Tibial artery (tissue), 4 donors: ENCODE data around the gene PSD4.

Experiments used
- DNase-seq, 2 donors: peaks; one replicate each; pipeline ENCODE4 v3.0.0-alpha.2; 2019
- H3K27ac ChIP-seq, 2 donors: fragments of 200-600 bp; sonication (generic) in 1 of 2; 1 replicate in 1 of 2; 2 replicates in 1 of 2; pipeline ENCODE4 v1.5.1; 2018 to 2019; ENCODE audit warnings: mild to moderate bottlenecking in 1 of 2
- H3K27me3 ChIP-seq, 2 donors: fragments of 200-600 bp; sonication (generic) in 1 of 2; one replicate each; pipeline versions ENCODE4 v1.5.1 to v1.6.0; 2016 to 2019
- H3K36me3 ChIP-seq, 3 donors: fragments of 200-600 bp; sonication (generic) in 2 of 3; one replicate each; pipeline ENCODE4 v1.5.1; 2016 to 2019; ENCODE audit warnings: mild to moderate bottlenecking in 2 of 3
- H3K4me1 ChIP-seq, 4 donors: fragments of 200-600 bp; sonication (generic) in 2 of 4; 1 replicate in 3 of 4; 2 replicates in 1 of 4; pipeline ENCODE4 v1.5.1; 2016 to 2019
- H3K4me3 ChIP-seq, 2 donors: fragments of 200-600 bp; sonication (generic) in 1 of 2; 1 replicate in 1 of 2; 2 replicates in 1 of 2; pipeline ENCODE4 v1.5.1; 2018 to 2019; ENCODE audit warnings: mild to moderate bottlenecking in 2 of 2
- H3K9me3 ChIP-seq, 3 donors: fragments of 200-600 bp; sonication (generic) in 1 of 3; one replicate each; pipeline ENCODE4 v1.5.1; 2016 to 2019
- CTCF ChIP-seq, 2 experiments: fragments of 200-600 bp in 1 of 2; fragments of 450-650 bp in 1 of 2; IDR thresholded peaks; one replicate each; pipeline ENCODE4 v1.5.1; 2017 to 2019; ENCODE audit warnings: antibody characterized with exemption in 2 of 2, mild to moderate bottlenecking in 1 of 2, moderate library complexity in 1 of 2
- intact Hi-C: fragments of 100-400 bp; cut with DNase I; formaldehyde crosslinking; loops from one replicate; pipeline ENCODE4 v1.15.0; 2023; ENCODE audit warnings: low total_unique reads

PSD4 gene

GRCh38 chr2:113178891-113179290 is 5.1 kb downstream of the PSD4 start:
- intact Hi-C loops = no loop called here
- H3K4me1 ChIP-seq = peaks cover 0 to 4% (median 0%) of the 10 kb centered on the region in 4 donors
- peak in 1 of 2 donors; percentile 23 for DNase-seq

GRCh38 chr2:113179446-113180045 is 5.8 kb downstream of the PSD4 start:
- Histone ChIP-seq H3K4me1 (peaks cover 0 to 4% (median 0%) of the 10 kb centered on the region in 4 donors), H3K9me3 (no peaks in the 10 kb centered on the region), H3K4me3 (no peak overlapping the region), H3K27ac (no peak overlapping the region), H3K36me3 (no peaks in the 10 kb centered on the region), H3K27me3 (no peaks in the 10 kb centered on the region)
- no peak for TF ChIP-seq CTCF (IDR thresholded peaks at IDR 0.05)
- DNase-seq = peak in 1 of 2 donors; percentile 20
- intact Hi-C loops = no loop called here

More at GRCh38 chr2:113178891-113179290, 5.1 kb downstream of the PSD4 start:
- Histone ChIP-seq H3K27me3 (no peaks in the 10 kb centered on the region), H3K4me3 (no peak overlapping the region), H3K36me3 (no peaks in the 10 kb centered on the region), H3K27ac (no peak overlapping the region), H3K9me3 (no peaks in the 10 kb centered on the region)
- no peak for TF ChIP-seq CTCF (IDR thresholded peaks at IDR 0.05)

- Histone ChIP-seq H3K36me3 (no peaks in the 10 kb centered on the region), H3K4me1 (peaks cover 0 to 4% (median 0%) of the 10 kb centered on the region in 4 donors), H3K27me3 (no peaks in the 10 kb centered on the region), H3K4me3 (no peak overlapping the region), H3K27ac (no peak overlapping the region), H3K9me3 (no peaks in the 10 kb centered on the region)
- intact Hi-C loops = no loop called here
- DNase-seq = peak in 1 of 2 donors; percentile 40
- no peak for TF ChIP-seq CTCF (IDR thresholded peaks at IDR 0.05)
These were observed 6.6 kb downstream of the PSD4 start for GRCh38 chr2:113180131-113180946.

GRCh38 chr2:113181258-113182051 is 7.7 kb downstream of the PSD4 start:
- Histone ChIP-seq H3K36me3 (no peaks in the 10 kb centered on the region), H3K27me3 (no peaks in the 10 kb centered on the region), H3K27ac (no peak overlapping the region), H3K4me1 (peaks cover 0 to 4% (median 0%) of the 10 kb centered on the region in 4 donors), H3K4me3 (no peak overlapping the region), H3K9me3 (no peaks in the 10 kb centered on the region)
- no peak for TF ChIP-seq CTCF (IDR thresholded peaks at IDR 0.05)
- intact Hi-C loops = no loop called here
- peak in 1 of 2 donors; percentile 43 for DNase-seq

GRCh38 chr2:113182471-113183260 is 8.9 kb downstream of the PSD4 start:
- no peak overlapping the region for H3K27ac ChIP-seq
- no peaks in the 10 kb centered on the region for H3K36me3 ChIP-seq
- H3K27me3 ChIP-seq = no peaks in the 10 kb centered on the region
- no peak overlapping the region for H3K4me3 ChIP-seq
- H3K4me1 ChIP-seq = peaks cover 0 to 4% (median 0%) of the 10 kb centered on the region in 4 donors
- intact Hi-C loops = no loop called here
- no peak for TF ChIP-seq CTCF (IDR thresholded peaks at IDR 0.05)
- DNase-seq = peak in 1 of 2 donors; percentile 50
- H3K9me3 ChIP-seq = no peaks in the 10 kb centered on the region
